Left lung (tissue), 10 donors: ENCODE data around the gene ANXA9. TPM values are rescaled to one million over a fixed set of nuclear protein-coding genes. Genes with fewer than 3 reads are reported as not detected.

Experiments
- ATAC-seq: fragments of 200-7000 bp; cut with Tn5 transposase; one replicate; pipeline ENCODE4 v1.9.1; 2020; ENCODE audit warnings: moderate library complexity
- DNase-seq, 4 donors: peaks; one replicate each; pipeline ENCODE4 v3.0.0-alpha.2; 2013 to 2020
- H3K27ac ChIP-seq, 2 donors: fragments of 200-600 bp; sonication (generic) in 1 of 2; one replicate each; pipeline versions ENCODE4 v1.5.0 to v1.8.0; 2020 to 2021
- H3K27me3 ChIP-seq, 2 donors: fragments of 200-600 bp; sonication (generic) in 1 of 2; one replicate each; pipeline versions ENCODE4 v1.5.0 to v1.8.0; 2020 to 2021
- H3K36me3 ChIP-seq, 2 donors: fragments of 200-600 bp; sonication (generic) in 1 of 2; one replicate each; pipeline versions ENCODE4 v1.5.0 to v1.8.0; 2020 to 2021
- H3K4me1 ChIP-seq, 2 donors: fragments of 200-600 bp; one replicate each; pipeline ENCODE4 v1.8.0; 2021
- H3K4me3 ChIP-seq, 2 donors: fragments of 200-600 bp; sonication (generic) in 1 of 2; one replicate each; pipeline versions ENCODE4 v1.5.0 to v1.8.0; 2020 to 2021; ENCODE audit warnings: mild to moderate bottlenecking in 1 of 2
- H3K9me3 ChIP-seq, 2 donors: fragments of 200-600 bp; sonication (generic) in 1 of 2; one replicate each; pipeline versions ENCODE4 v1.5.0 to v1.8.0; 2020 to 2021
- CTCF ChIP-seq, 2 donors: fragments of 200-600 bp; sonication (generic) in 1 of 2; IDR thresholded peaks; one replicate each; pipeline versions ENCODE4 v1.5.0 to v1.8.0; 2021; ENCODE audit warnings: antibody characterized with exemption in 2 of 2
- intact Hi-C, 2 donors: fragments of 100-400 bp; cut with DNase I; formaldehyde crosslinking; loops; one replicate each; pipeline versions ENCODE4 v1.11.2 to v1.14.2; 2022
- polyA plus RNA-seq, 6 donors: library from polyadenylated mRNA; unstranded; fragments of 120-200 nt; gene quantifications; one replicate each; pipeline ENCODE4 v1.2.1, GENCODE V29; 2013; ENCODE audit not compliant: insufficient read length in 6 of 6
- total RNA-seq, 2 donors: library from RNA; stranded (reverse); fragmentation: NEBNext Ultra II Directional; extraction: Animal tissue kit (Norgen Biotek cat#: 25700); gene quantifications; one replicate each; pipeline ENCODE4 v1.2.1, GENCODE V29; 2021
- donor health status: DM: no; HTN: yes; CAD: no.
- donor health status: DM: no; HTN: no; CAD: no.

The ANXA9 gene
- total and polyA plus RNA-seq, 8 donors: 1.1 to 11.1 (median 10.1) TPM

- no peak for TF ChIP-seq CTCF (IDR thresholded peaks at IDR 0.05)
- H3K4me3 ChIP-seq: peak overlapping the region in 1 of 2 donors; percentile 78
- H3K27me3 ChIP-seq: no peaks in the 10 kb centered on the region
- peak; percentile 81 to 91 (median 86) for DNase-seq
- ATAC-seq: peak; percentile 77
- H3K4me1 ChIP-seq: peaks cover 29 to 62% of the 10 kb centered on the region in 2 donors
- H3K27ac ChIP-seq: peak overlapping the region; percentile 91 to 92
- intact Hi-C loops: no loop called here
- H3K9me3 ChIP-seq: no peaks in the 10 kb centered on the region
- peaks cover 0 to 38% of the 10 kb centered on the region in 2 donors for H3K36me3 ChIP-seq
These were observed 11.1 kb upstream of the ANXA9 start for GRCh38 chr1:150970808-150971582.

GRCh38 chr1:150971583-150972416 is 10.3 kb upstream of the ANXA9 start:
- H3K9me3 ChIP-seq: no peaks in the 10 kb centered on the region
- peaks cover 33 to 70% of the 10 kb centered on the region in 2 donors for H3K4me1 ChIP-seq
- intact Hi-C loops: no loop called here
- peaks cover 0 to 30% of the 10 kb centered on the region in 2 donors for H3K36me3 ChIP-seq
- H3K27ac ChIP-seq: peak overlapping the region; percentile 91 to 92
- ATAC-seq (peak; percentile 15), DNase-seq (peak in 1 of 4 donors; percentile 45)
- TF ChIP-seq CTCF (IDR thresholded peaks at IDR 0.05): no peak
- H3K4me3 ChIP-seq: peak overlapping the region; percentile 78 to 87
- H3K27me3 ChIP-seq: no peaks in the 10 kb centered on the region

GRCh38 chr1:150972417-150972940 is 9.6 kb upstream of the ANXA9 start:
- H3K36me3 ChIP-seq: peaks cover 0 to 23% of the 10 kb centered on the region in 2 donors
- DNase-seq (no peak), ATAC-seq (no peak)
- H3K4me3 ChIP-seq: peak overlapping the region; percentile 78 to 87
- peak overlapping the region; percentile 91 to 92 for H3K27ac ChIP-seq
- no peak for TF ChIP-seq CTCF (IDR thresholded peaks at IDR 0.05)
- intact Hi-C loops: no loop called here
- H3K4me1 ChIP-seq: peaks cover 40 to 77% of the 10 kb centered on the region in 2 donors
- no peaks in the 10 kb centered on the region for H3K27me3 ChIP-seq
- no peaks in the 10 kb centered on the region for H3K9me3 ChIP-seq

- Histone ChIP-seq H3K27ac (peak overlapping the region; percentile 91 to 92), H3K27me3 (no peaks in the 10 kb centered on the region), H3K36me3 (peaks cover 0 to 14% of the 10 kb centered on the region in 2 donors), H3K4me3 (peak overlapping the region; percentile 78 to 87), H3K4me1 (peaks cover 46 to 85% of the 10 kb centered on the region in 2 donors), H3K9me3 (no peaks in the 10 kb centered on the region)
- intact Hi-C loops: no loop called here
- ATAC-seq (no peak), DNase-seq (peak in 1 of 4 donors; percentile 44)
- TF ChIP-seq CTCF (IDR thresholded peaks at IDR 0.05): no peak
These were observed 8.7 kb upstream of the ANXA9 start for GRCh38 chr1:150973258-150973835.
